Liver (tissue), 9 donors: ENCODE measurements around the gene DPM1. TPM values are rescaled to one million over a fixed set of nuclear protein-coding genes. Genes with fewer than 3 reads are reported as not detected.

Source experiments
- DNase-seq: peaks from one replicate; pipeline ENCODE4 v3.0.0-alpha.2; 2017; ENCODE audit warnings: low spot score
- H3K27ac ChIP-seq, 2 donors: one replicate each; pipeline ENCODE4 v1.7.0; 2013; ENCODE audit warnings: inconsistent platforms in 2 of 2, low read length in 2 of 2, control low read depth in 1 of 2, low read depth in 1 of 2, mild to moderate bottlenecking in 1 of 2
- H3K27me3 ChIP-seq, 4 donors: one replicate each; pipeline versions ENCODE4 v1.6.1 to v1.7.0; 2013; ENCODE audit warnings: low read length in 3 of 4, inconsistent platforms in 1 of 4, mild to moderate bottlenecking in 1 of 4, moderate library complexity in 1 of 4; ENCODE audit not compliant: control insufficient read depth in 4 of 4, insufficient read depth in 4 of 4
- H3K36me3 ChIP-seq, 4 donors: one replicate each; pipeline versions ENCODE4 v1.6.1 to v1.7.0; 2013; ENCODE audit warnings: low read length in 3 of 4, mild to moderate bottlenecking in 3 of 4, low read depth in 1 of 4, moderate library complexity in 1 of 4; ENCODE audit not compliant: control insufficient read depth in 4 of 4, insufficient read depth in 3 of 4
- H3K4me1 ChIP-seq, 4 donors: one replicate each; pipeline versions ENCODE4 v1.6.1 to v1.7.0; 2013; ENCODE audit warnings: low read length in 3 of 4, mild to moderate bottlenecking in 3 of 4, moderate library complexity in 1 of 4; ENCODE audit not compliant: control insufficient read depth in 4 of 4, insufficient read depth in 4 of 4
- H3K4me3 ChIP-seq, 3 donors: one replicate each; pipeline versions ENCODE4 v1.6.1 to v1.7.0; 2013; ENCODE audit warnings: low read length in 3 of 3, control low read depth in 1 of 3, low read depth in 1 of 3, mild to moderate bottlenecking in 1 of 3
- H3K9ac ChIP-seq, 2 donors: one replicate each; pipeline ENCODE4 v1.7.0; 2013; ENCODE audit warnings: low read length in 2 of 2, mild to moderate bottlenecking in 2 of 2, moderate library complexity in 2 of 2, control low read depth in 1 of 2, low read depth in 1 of 2
- H3K9me3 ChIP-seq, 4 donors: one replicate each; pipeline versions ENCODE4 v1.6.1 to v1.7.0; 2013; ENCODE audit warnings: low read length in 3 of 4; ENCODE audit not compliant: control insufficient read depth in 4 of 4
- EGR1 ChIP-seq, 2 donors: IDR thresholded peaks; 2 replicates each; pipeline ENCODE4 v1.6.1; 2016 to 2018; ENCODE audit warnings: antibody characterized with exemption in 2 of 2, low read depth in 2 of 2
- FOXA1 ChIP-seq: IDR thresholded peaks from 2 replicates; pipeline ENCODE4 v1.6.1; 2016; ENCODE audit warnings: antibody characterized with exemption
- FOXA2 ChIP-seq: IDR thresholded peaks from 2 replicates; pipeline ENCODE4 v1.6.1; 2016; ENCODE audit warnings: antibody characterized with exemption
- GABPA ChIP-seq, 2 donors: IDR thresholded peaks in 1 of 2; conservative IDR thresholded peaks in 1 of 2; 2 replicates each; pipeline ENCODE4 v1.6.1; 2016; ENCODE audit warnings: antibody characterized with exemption in 2 of 2, mild to moderate bottlenecking in 1 of 2, moderate library complexity in 1 of 2
- JUND ChIP-seq, 2 donors: IDR thresholded peaks; 2 replicates each; pipeline ENCODE4 v1.6.1; 2016; ENCODE audit warnings: antibody characterized with exemption in 2 of 2
- TAF1 ChIP-seq: conservative IDR thresholded peaks from 2 replicates; pipeline ENCODE4 v1.6.1; 2016; ENCODE audit warnings: antibody characterized with exemption, mild to moderate bottlenecking
- WGBS: extraction: QIAGEN DNeasy Blood & Tissue Kit; methylation state at CpG from one replicate; pipeline ENCODE4 v1.1.7; 2013; 5-methylcytosine and 5-hydroxymethylcytosine counted together
- polyA plus RNA-seq, 2 donors: library from polyadenylated mRNA; stranded (reverse) in 1 of 2; unstranded in 1 of 2; fragments of 200-250 nt in 1 of 2; fragments of >200 nt in 1 of 2; fragmentation: Nextera tagmentation in 1 of 2; extraction: Ambion mirVana in 1 of 2; gene quantifications; one replicate each; pipeline versions ENCODE4 v1.2.1 to v1.2.3, GENCODE V29; 2013 to 2015
- total RNA-seq, 2 donors: library from RNA; depleted of rRNA; stranded (reverse); fragments of >200 nt; gene quantifications; one replicate each; pipeline ENCODE4 v1.2.3, GENCODE V29; 2014
- TF ChIP-seq, protein P1 (sequence below): IDR thresholded peaks from 2 replicates; pipeline ENCODE4 v1.6.1; 2016; ENCODE audit warnings: antibody characterized with exemption
- TF ChIP-seq, protein P2 (sequence below): fragments of 150-350 bp; IDR thresholded peaks from 2 replicates; pipeline ENCODE4 v1.5.1; 2017; ENCODE audit warnings: improper control_type of control experiment, low read depth, low read length; ENCODE audit not compliant: missing input control
- TF ChIP-seq, protein P3 (sequence below): IDR thresholded peaks from 2 replicates; pipeline ENCODE4 v1.6.1; 2016; ENCODE audit warnings: antibody characterized with exemption
- TF ChIP-seq, protein P4 (sequence below): IDR thresholded peaks from 2 replicates; pipeline ENCODE4 v1.6.1; 2016; ENCODE audit warnings: antibody characterized with exemption, mild to moderate bottlenecking
- TF ChIP-seq, protein P5 (sequence below): IDR thresholded peaks from 2 replicates; pipeline ENCODE4 v1.6.1; 2016; ENCODE audit warnings: antibody characterized with exemption
- donor health status: healthy.
- donor health status: healthy.
- donor health status: healthy.
- donor health status: healthy.
- donor health status: healthy.

Gene DPM1
- total and polyA plus RNA-seq, 4 donors, result 27.2 to 42.6 (median 35.2) TPM

DNA sequence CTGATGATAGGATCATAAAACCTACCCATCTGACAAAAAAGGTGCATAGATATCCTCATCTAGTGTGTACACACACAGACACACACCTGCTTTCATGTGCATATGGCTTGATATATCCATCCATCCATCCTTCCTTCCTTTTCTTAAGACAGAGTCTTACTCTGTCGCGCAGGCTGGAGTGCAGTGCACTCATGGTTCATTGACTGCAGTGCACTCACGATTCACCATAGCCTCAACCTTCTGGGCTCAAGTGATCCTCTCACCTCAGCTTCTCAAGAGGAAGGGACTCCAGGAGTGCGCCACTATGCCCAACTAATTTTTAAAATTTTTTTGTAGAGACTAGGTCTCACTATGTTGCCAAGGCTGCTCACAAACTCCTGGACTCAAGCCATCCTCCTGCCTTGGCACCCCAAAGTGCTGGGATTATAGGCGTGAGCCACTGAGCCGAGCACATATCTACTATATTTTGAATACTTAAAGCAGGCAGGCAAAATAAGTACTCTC lies 54.2 kb downstream of the DPM1 start (continued):
- TF ChIP-seq, protein P1, sequence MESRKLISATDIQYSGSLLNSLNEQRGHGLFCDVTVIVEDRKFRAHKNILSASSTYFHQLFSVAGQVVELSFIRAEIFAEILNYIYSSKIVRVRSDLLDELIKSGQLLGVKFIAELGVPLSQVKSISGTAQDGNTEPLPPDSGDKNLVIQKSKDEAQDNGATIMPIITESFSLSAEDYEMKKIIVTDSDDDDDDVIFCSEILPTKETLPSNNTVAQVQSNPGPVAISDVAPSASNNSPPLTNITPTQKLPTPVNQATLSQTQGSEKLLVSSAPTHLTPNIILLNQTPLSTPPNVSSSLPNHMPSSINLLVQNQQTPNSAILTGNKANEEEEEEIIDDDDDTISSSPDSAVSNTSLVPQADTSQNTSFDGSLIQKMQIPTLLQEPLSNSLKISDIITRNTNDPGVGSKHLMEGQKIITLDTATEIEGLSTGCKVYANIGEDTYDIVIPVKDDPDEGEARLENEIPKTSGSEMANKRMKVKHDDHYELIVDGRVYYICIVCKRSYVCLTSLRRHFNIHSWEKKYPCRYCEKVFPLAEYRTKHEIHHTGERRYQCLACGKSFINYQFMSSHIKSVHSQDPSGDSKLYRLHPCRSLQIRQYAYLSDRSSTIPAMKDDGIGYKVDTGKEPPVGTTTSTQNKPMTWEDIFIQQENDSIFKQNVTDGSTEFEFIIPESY, result no peak
- no peak for TF ChIP-seq FOXA1

DNA sequence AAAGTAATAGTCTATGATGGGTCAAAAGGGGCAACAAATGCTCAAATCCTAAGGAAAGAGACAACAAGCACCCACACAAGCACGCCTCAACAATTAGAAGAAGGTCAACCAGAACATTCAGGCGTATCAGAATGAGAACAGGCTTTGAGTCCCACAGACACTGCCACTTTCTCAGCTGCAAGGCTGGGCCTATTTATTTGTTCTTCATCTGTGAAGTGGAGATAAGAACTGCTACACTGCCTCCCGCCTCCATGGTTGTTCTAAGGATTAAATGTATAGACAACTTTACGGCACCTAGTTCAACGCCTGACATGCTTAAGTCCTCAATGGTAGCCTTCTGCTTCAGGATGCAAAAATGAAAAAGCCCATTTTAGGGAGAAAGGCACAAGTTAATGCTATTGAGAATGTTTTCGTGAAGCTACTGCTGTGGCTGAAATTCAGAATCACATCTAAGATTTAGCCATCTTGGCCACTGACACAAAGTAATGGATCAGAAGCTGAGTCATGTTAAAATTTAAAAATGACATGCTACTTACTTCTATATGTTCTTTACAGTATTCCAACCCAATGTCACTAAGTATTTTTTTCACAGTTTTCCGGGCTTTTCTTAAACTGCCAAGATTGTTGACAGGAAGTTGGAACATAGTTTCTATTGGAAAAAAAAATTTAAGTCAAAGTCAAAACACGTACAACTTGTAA lies 54.8 kb downstream of the DPM1 start:
- Histone ChIP-seq H3K4me3 (no peak overlapping the region), H3K9ac (no peak overlapping the region), H3K36me3 (peaks cover 2 to 30% (median 18%) of the 10 kb centered on the region in 4 donors), H3K27ac (no peak overlapping the region), H3K4me1 (peaks cover 0 to 6% (median 0%) of the 10 kb centered on the region in 4 donors), H3K9me3 (no peaks in the 10 kb centered on the region), H3K27me3 (no peaks in the 10 kb centered on the region)
- DNase-seq, result no peak
- TF ChIP-seq, protein P2, sequence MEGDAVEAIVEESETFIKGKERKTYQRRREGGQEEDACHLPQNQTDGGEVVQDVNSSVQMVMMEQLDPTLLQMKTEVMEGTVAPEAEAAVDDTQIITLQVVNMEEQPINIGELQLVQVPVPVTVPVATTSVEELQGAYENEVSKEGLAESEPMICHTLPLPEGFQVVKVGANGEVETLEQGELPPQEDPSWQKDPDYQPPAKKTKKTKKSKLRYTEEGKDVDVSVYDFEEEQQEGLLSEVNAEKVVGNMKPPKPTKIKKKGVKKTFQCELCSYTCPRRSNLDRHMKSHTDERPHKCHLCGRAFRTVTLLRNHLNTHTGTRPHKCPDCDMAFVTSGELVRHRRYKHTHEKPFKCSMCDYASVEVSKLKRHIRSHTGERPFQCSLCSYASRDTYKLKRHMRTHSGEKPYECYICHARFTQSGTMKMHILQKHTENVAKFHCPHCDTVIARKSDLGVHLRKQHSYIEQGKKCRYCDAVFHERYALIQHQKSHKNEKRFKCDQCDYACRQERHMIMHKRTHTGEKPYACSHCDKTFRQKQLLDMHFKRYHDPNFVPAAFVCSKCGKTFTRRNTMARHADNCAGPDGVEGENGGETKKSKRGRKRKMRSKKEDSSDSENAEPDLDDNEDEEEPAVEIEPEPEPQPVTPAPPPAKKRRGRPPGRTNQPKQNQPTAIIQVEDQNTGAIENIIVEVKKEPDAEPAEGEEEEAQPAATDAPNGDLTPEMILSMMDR, result no peak
- TF ChIP-seq FOXA2, result no peak
- TF ChIP-seq, protein P3, sequence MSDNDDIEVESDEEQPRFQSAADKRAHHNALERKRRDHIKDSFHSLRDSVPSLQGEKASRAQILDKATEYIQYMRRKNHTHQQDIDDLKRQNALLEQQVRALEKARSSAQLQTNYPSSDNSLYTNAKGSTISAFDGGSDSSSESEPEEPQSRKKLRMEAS, result no peak
- TF ChIP-seq EGR1 (IDR thresholded peaks at IDR 0.05; ENCODE audit: low read depth in 2 of 2), result no peak
- TF ChIP-seq, protein P4, sequence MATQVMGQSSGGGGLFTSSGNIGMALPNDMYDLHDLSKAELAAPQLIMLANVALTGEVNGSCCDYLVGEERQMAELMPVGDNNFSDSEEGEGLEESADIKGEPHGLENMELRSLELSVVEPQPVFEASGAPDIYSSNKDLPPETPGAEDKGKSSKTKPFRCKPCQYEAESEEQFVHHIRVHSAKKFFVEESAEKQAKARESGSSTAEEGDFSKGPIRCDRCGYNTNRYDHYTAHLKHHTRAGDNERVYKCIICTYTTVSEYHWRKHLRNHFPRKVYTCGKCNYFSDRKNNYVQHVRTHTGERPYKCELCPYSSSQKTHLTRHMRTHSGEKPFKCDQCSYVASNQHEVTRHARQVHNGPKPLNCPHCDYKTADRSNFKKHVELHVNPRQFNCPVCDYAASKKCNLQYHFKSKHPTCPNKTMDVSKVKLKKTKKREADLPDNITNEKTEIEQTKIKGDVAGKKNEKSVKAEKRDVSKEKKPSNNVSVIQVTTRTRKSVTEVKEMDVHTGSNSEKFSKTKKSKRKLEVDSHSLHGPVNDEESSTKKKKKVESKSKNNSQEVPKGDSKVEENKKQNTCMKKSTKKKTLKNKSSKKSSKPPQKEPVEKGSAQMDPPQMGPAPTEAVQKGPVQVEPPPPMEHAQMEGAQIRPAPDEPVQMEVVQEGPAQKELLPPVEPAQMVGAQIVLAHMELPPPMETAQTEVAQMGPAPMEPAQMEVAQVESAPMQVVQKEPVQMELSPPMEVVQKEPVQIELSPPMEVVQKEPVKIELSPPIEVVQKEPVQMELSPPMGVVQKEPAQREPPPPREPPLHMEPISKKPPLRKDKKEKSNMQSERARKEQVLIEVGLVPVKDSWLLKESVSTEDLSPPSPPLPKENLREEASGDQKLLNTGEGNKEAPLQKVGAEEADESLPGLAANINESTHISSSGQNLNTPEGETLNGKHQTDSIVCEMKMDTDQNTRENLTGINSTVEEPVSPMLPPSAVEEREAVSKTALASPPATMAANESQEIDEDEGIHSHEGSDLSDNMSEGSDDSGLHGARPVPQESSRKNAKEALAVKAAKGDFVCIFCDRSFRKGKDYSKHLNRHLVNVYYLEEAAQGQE, result no peak
- TF ChIP-seq JUND (IDR thresholded peaks at IDR 0.05), result no peak
- TF ChIP-seq, protein P5, sequence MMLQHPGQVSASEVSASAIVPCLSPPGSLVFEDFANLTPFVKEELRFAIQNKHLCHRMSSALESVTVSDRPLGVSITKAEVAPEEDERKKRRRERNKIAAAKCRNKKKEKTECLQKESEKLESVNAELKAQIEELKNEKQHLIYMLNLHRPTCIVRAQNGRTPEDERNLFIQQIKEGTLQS, result no peak
- no peak for TF ChIP-seq GABPA (IDR thresholded peaks at IDR 0.05 in 1 of 2, conservative IDR thresholded peaks at IDR 0.05 in 1 of 2)
- no peak for TF ChIP-seq TAF1
- WGBS, result 89% methylated on average over 8 of the region's 8 CpGs
